ENCODE measurements around the gene HYDIN.

HYDIN gene

GRCh38 chr16:71192387-71192786, 38.1 kb downstream of the HYDIN start:
- TF ChIP-seq SIN3A (IDR thresholded peaks at IDR 0.05; ENCODE audit: borderline replicate concordance, insufficient read depth, low read length) (no peak), TAF1 (IDR thresholded peaks at IDR 0.05; ENCODE audit: borderline replicate concordance, insufficient read depth, low read length) (no peak), POLR2AphosphoS5 (IDR thresholded peaks at IDR 0.05; ENCODE audit: low read depth, low read length) (no peak), REST (IDR thresholded peaks at IDR 0.05; ENCODE audit: insufficient read depth in 1 of 2, low read depth in 2 of 2, low read length in 2 of 2) (no peak), FOXP2 (optimal IDR thresholded peaks at IDR 0.05; ENCODE audit: borderline replicate concordance, extremely low read depth, extremely low read length, insufficient read depth) (no peak)

GRCh38 chr16:71188956-71189712, 41.4 kb downstream of the HYDIN start:
- TF ChIP-seq SIN3A (IDR thresholded peaks at IDR 0.05; ENCODE audit: borderline replicate concordance, insufficient read depth, low read length) (no peak), TAF1 (IDR thresholded peaks at IDR 0.05; ENCODE audit: borderline replicate concordance, insufficient read depth, low read length) (no peak), POLR2AphosphoS5 (IDR thresholded peaks at IDR 0.05; ENCODE audit: low read depth, low read length) (no peak), FOXP2 (optimal IDR thresholded peaks at IDR 0.05; ENCODE audit: borderline replicate concordance, extremely low read depth, extremely low read length, insufficient read depth) (no peak), REST (IDR thresholded peaks at IDR 0.05; ENCODE audit: insufficient read depth in 1 of 2, low read depth in 2 of 2, low read length in 2 of 2) (no peak)

GRCh38 chr16:71185347-71185746, 45.2 kb downstream of the HYDIN start:
- TF ChIP-seq SIN3A (IDR thresholded peaks at IDR 0.05; ENCODE audit: borderline replicate concordance, insufficient read depth, low read length) (no peak), POLR2AphosphoS5 (IDR thresholded peaks at IDR 0.05; ENCODE audit: low read depth, low read length) (no peak), FOXP2 (optimal IDR thresholded peaks at IDR 0.05; ENCODE audit: borderline replicate concordance, extremely low read depth, extremely low read length, insufficient read depth) (no peak), TAF1 (IDR thresholded peaks at IDR 0.05; ENCODE audit: borderline replicate concordance, insufficient read depth, low read length) (no peak), REST (IDR thresholded peaks at IDR 0.05; ENCODE audit: insufficient read depth in 1 of 2, low read depth in 2 of 2, low read length in 2 of 2) (no peak)

GRCh38 chr16:71179569-71179968, 51.0 kb downstream of the HYDIN start:
- TF ChIP-seq POLR2AphosphoS5 (IDR thresholded peaks at IDR 0.05; ENCODE audit: low read depth, low read length) (no peak), FOXP2 (optimal IDR thresholded peaks at IDR 0.05; ENCODE audit: borderline replicate concordance, extremely low read depth, extremely low read length, insufficient read depth) (no peak), TAF1 (IDR thresholded peaks at IDR 0.05; ENCODE audit: borderline replicate concordance, insufficient read depth, low read length) (no peak), SIN3A (IDR thresholded peaks at IDR 0.05; ENCODE audit: borderline replicate concordance, insufficient read depth, low read length) (no peak)

- TF ChIP-seq TAF1 (IDR thresholded peaks at IDR 0.05; ENCODE audit: borderline replicate concordance, insufficient read depth, low read length) (no peak), FOXP2 (optimal IDR thresholded peaks at IDR 0.05; ENCODE audit: borderline replicate concordance, extremely low read depth, extremely low read length, insufficient read depth) (no peak), SIN3A (IDR thresholded peaks at IDR 0.05; ENCODE audit: borderline replicate concordance, insufficient read depth, low read length) (no peak), REST (IDR thresholded peaks at IDR 0.05; ENCODE audit: insufficient read depth in 1 of 2, low read depth in 2 of 2, low read length in 2 of 2) (no peak), POLR2AphosphoS5 (IDR thresholded peaks at IDR 0.05; ENCODE audit: low read depth, low read length) (no peak)
These were observed 57.9 kb downstream of the HYDIN start for GRCh38 chr16:71172481-71173207.
